ENCODE results near the gene ATXN1.
A peak's percentile ranks its signal among the peaks of the same experiment; 100 is the strongest.
"Not testable (repeated sequence)": the region's sequence is repeated elsewhere in the genome, so short reads cannot be mapped to it uniquely, and the experiment has no call there.

ATXN1 gene

GRCh38 chr6:16408766-16409165, 352.5 kb downstream of the ATXN1 start:
- peaks cover 17% of the 10 kb centered on the region for H3K4me1 ChIP-seq (ENCODE audit: control insufficient read depth, insufficient read depth, low read length)
- H3K36me3 ChIP-seq (ENCODE audit: control insufficient read depth, insufficient read depth, low read length): no peaks in the 10 kb centered on the region
- H3K27me3 ChIP-seq (ENCODE audit: control insufficient read depth, insufficient read depth, low read length): no peaks in the 10 kb centered on the region
- H3K4me3 ChIP-seq (ENCODE audit: low read length): no peak overlapping the region
- no peak overlapping the region for H3K27ac ChIP-seq (ENCODE audit: low read depth, low read length)
- no peak overlapping the region for H3K9ac ChIP-seq (ENCODE audit: low read length)

- Histone ChIP-seq H3K36me3 (ENCODE audit: control insufficient read depth, insufficient read depth, low read length) (no peaks in the 10 kb centered on the region), H3K9ac (ENCODE audit: low read length) (no peak overlapping the region), H3K4me1 (ENCODE audit: control insufficient read depth, insufficient read depth, low read length) (peaks cover 25% of the 10 kb centered on the region), H3K27me3 (ENCODE audit: control insufficient read depth, insufficient read depth, low read length) (no peaks in the 10 kb centered on the region), H3K27ac (ENCODE audit: low read depth, low read length) (no peak overlapping the region), H3K4me3 (ENCODE audit: low read length) (no peak overlapping the region)
Observed at GRCh38 chr6:16406966-16407365, 354.3 kb downstream of the ATXN1 start.

- not testable (repeated sequence) for H3K36me3 ChIP-seq (ENCODE audit: control insufficient read depth, insufficient read depth, low read length); H3K27ac ChIP-seq (ENCODE audit: low read depth, low read length); H3K27me3 ChIP-seq (ENCODE audit: control insufficient read depth, insufficient read depth, low read length); H3K4me3 ChIP-seq (ENCODE audit: low read length); H3K9ac ChIP-seq (ENCODE audit: low read length)
- peaks cover 27% of the 10 kb centered on the region for H3K4me1 ChIP-seq (ENCODE audit: control insufficient read depth, insufficient read depth, low read length)
Observed at GRCh38 chr6:16406538-16406937, 354.7 kb downstream of the ATXN1 start.

GRCh38 chr6:16405375-16405774, 355.9 kb downstream of the ATXN1 start:
- H3K36me3 ChIP-seq (ENCODE audit: control insufficient read depth, insufficient read depth, low read length): no peaks in the 10 kb centered on the region
- no peak overlapping the region for H3K9ac ChIP-seq (ENCODE audit: low read length)
- peaks cover 29% of the 10 kb centered on the region for H3K4me1 ChIP-seq (ENCODE audit: control insufficient read depth, insufficient read depth, low read length)
- no peak overlapping the region for H3K4me3 ChIP-seq (ENCODE audit: low read length)
- no peaks in the 10 kb centered on the region for H3K27me3 ChIP-seq (ENCODE audit: control insufficient read depth, insufficient read depth, low read length)
- no peak overlapping the region for H3K27ac ChIP-seq (ENCODE audit: low read depth, low read length)

GRCh38 chr6:16404456-16404855, 356.8 kb downstream of the ATXN1 start:
- Histone ChIP-seq H3K4me1 (ENCODE audit: control insufficient read depth, insufficient read depth, low read length) (peaks cover 37% of the 10 kb centered on the region), H3K4me3 (ENCODE audit: low read length) (no peak overlapping the region), H3K36me3 (ENCODE audit: control insufficient read depth, insufficient read depth, low read length) (no peaks in the 10 kb centered on the region), H3K27ac (ENCODE audit: low read depth, low read length) (peak overlapping the region; percentile 27), H3K27me3 (ENCODE audit: control insufficient read depth, insufficient read depth, low read length) (no peaks in the 10 kb centered on the region), H3K9ac (ENCODE audit: low read length) (no peak overlapping the region)

GRCh38 chr6:16403831-16404230, 357.4 kb downstream of the ATXN1 start:
- Histone ChIP-seq H3K27ac (ENCODE audit: low read depth, low read length) (peak overlapping the region; percentile 27), H3K4me1 (ENCODE audit: control insufficient read depth, insufficient read depth, low read length) (peaks cover 39% of the 10 kb centered on the region), H3K27me3 (ENCODE audit: control insufficient read depth, insufficient read depth, low read length) (no peaks in the 10 kb centered on the region), H3K4me3 (ENCODE audit: low read length) (no peak overlapping the region), H3K36me3 (ENCODE audit: control insufficient read depth, insufficient read depth, low read length) (no peaks in the 10 kb centered on the region), H3K9ac (ENCODE audit: low read length) (no peak overlapping the region)

GRCh38 chr6:16402581-16402900, 358.7 kb downstream of the ATXN1 start:
- Histone ChIP-seq H3K4me1 (ENCODE audit: control insufficient read depth, insufficient read depth, low read length) (peaks cover 39% of the 10 kb centered on the region), H3K27ac (ENCODE audit: low read depth, low read length) (peak overlapping the region; percentile 41), H3K4me3 (ENCODE audit: low read length) (no peak overlapping the region), H3K9ac (ENCODE audit: low read length) (no peak overlapping the region), H3K27me3 (ENCODE audit: control insufficient read depth, insufficient read depth, low read length) (no peaks in the 10 kb centered on the region), H3K36me3 (ENCODE audit: control insufficient read depth, insufficient read depth, low read length) (no peaks in the 10 kb centered on the region)

GRCh38 chr6:16400248-16400760, 361.0 kb downstream of the ATXN1 start:
- Histone ChIP-seq H3K9ac (ENCODE audit: low read length) (no peak overlapping the region), H3K36me3 (ENCODE audit: control insufficient read depth, insufficient read depth, low read length) (no peaks in the 10 kb centered on the region), H3K4me1 (ENCODE audit: control insufficient read depth, insufficient read depth, low read length) (peaks cover 34% of the 10 kb centered on the region), H3K4me3 (ENCODE audit: low read length) (no peak overlapping the region), H3K27me3 (ENCODE audit: control insufficient read depth, insufficient read depth, low read length) (no peaks in the 10 kb centered on the region), H3K27ac (ENCODE audit: low read depth, low read length) (peak overlapping the region; percentile 57)

GRCh38 chr6:16399695-16400094, 361.6 kb downstream of the ATXN1 start:
- H3K27me3 ChIP-seq (ENCODE audit: control insufficient read depth, insufficient read depth, low read length): no peaks in the 10 kb centered on the region
- peaks cover 28% of the 10 kb centered on the region for H3K4me1 ChIP-seq (ENCODE audit: control insufficient read depth, insufficient read depth, low read length)
- peak overlapping the region; percentile 57 for H3K27ac ChIP-seq (ENCODE audit: low read depth, low read length)
- H3K9ac ChIP-seq (ENCODE audit: low read length): no peak overlapping the region
- no peak overlapping the region for H3K4me3 ChIP-seq (ENCODE audit: low read length)
- no peaks in the 10 kb centered on the region for H3K36me3 ChIP-seq (ENCODE audit: control insufficient read depth, insufficient read depth, low read length)

- H3K27ac ChIP-seq (ENCODE audit: low read depth, low read length): peak overlapping the region; percentile 38
- H3K9ac ChIP-seq (ENCODE audit: low read length): no peak overlapping the region
- H3K4me3 ChIP-seq (ENCODE audit: low read length): no peak overlapping the region
- H3K4me1 ChIP-seq (ENCODE audit: control insufficient read depth, insufficient read depth, low read length): peaks cover 22% of the 10 kb centered on the region
- no peaks in the 10 kb centered on the region for H3K27me3 ChIP-seq (ENCODE audit: control insufficient read depth, insufficient read depth, low read length)
- H3K36me3 ChIP-seq (ENCODE audit: control insufficient read depth, insufficient read depth, low read length): no peaks in the 10 kb centered on the region
Observed at GRCh38 chr6:16399158-16399557, 362.1 kb downstream of the ATXN1 start.

GRCh38 chr6:16398587-16398986, 362.7 kb downstream of the ATXN1 start:
- no peak overlapping the region for H3K27ac ChIP-seq (ENCODE audit: low read depth, low read length)
- H3K9ac ChIP-seq (ENCODE audit: low read length): no peak overlapping the region
- H3K4me1 ChIP-seq (ENCODE audit: control insufficient read depth, insufficient read depth, low read length): peaks cover 22% of the 10 kb centered on the region
- no peaks in the 10 kb centered on the region for H3K27me3 ChIP-seq (ENCODE audit: control insufficient read depth, insufficient read depth, low read length)
- no peak overlapping the region for H3K4me3 ChIP-seq (ENCODE audit: low read length)
- no peaks in the 10 kb centered on the region for H3K36me3 ChIP-seq (ENCODE audit: control insufficient read depth, insufficient read depth, low read length)

DNA sequence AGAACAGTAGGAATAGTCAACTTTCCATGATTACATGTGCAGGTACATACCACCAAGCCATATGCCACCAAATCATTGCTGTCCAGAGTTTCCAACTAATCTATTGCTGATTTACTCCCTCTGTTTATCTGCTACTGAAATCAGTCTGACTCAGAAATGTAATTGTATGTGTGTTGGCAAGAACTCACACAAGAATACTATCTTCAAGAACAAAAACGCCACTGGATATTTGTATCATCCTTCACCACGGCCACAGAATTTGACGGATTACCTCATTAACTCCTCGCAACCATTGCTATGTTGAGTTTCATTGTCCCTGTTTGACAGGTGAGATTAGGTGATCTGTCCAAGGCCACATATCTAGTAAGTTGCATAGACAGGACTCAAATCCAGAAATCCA, 363.6 kb downstream of the ATXN1 start:
- Histone ChIP-seq H3K27me3 (ENCODE audit: control insufficient read depth, insufficient read depth, low read length) (no peaks in the 10 kb centered on the region), H3K4me3 (ENCODE audit: low read length) (no peak overlapping the region), H3K4me1 (ENCODE audit: control insufficient read depth, insufficient read depth, low read length) (peaks cover 18% of the 10 kb centered on the region), H3K36me3 (ENCODE audit: control insufficient read depth, insufficient read depth, low read length) (no peaks in the 10 kb centered on the region), H3K9ac (ENCODE audit: low read length) (no peak overlapping the region), H3K27ac (ENCODE audit: low read depth, low read length) (no peak overlapping the region)

DNA sequence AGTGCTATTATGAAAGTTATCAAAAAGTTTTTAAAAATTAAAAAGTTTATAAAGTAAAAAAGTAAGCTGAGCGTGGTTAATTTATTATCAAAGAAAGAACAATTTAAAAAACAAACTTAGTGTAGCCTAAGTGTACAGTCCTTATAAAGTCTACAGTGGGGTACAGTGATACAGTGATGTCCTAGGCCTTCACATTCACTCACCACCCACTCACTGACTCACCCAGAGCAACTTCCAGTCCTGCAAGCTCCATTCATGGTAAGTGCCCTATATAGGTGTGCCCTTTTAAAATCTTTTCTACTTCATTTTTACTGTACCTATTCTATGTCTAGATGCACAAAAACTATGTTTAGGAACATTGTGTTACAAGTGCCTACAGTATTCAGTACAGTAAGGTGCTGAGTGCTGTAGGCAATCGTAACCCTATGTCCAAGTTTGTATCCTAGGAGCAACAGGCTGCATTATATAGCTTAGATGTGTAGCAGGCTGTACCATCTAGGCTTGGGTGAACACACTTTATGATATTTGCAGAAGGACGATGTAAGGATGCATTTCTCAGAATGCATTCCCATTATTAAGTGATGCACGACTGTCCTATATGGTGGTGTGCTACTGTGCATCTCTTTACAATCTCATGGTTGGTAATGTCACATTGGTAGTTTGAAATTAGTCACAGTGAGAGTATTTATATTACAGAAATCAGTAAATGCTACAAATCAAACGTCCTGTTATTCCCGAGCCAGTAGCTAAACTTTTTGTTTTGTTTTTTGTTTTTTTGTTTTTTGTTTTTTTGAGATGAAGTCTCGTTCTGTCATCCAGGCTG, 364.6 kb downstream of the ATXN1 start:
- Histone ChIP-seq H3K9ac (ENCODE audit: low read length) (no peak overlapping the region), H3K27me3 (ENCODE audit: control insufficient read depth, insufficient read depth, low read length) (no peaks in the 10 kb centered on the region), H3K36me3 (ENCODE audit: control insufficient read depth, insufficient read depth, low read length) (no peaks in the 10 kb centered on the region), H3K27ac (ENCODE audit: low read depth, low read length) (no peak overlapping the region), H3K4me1 (ENCODE audit: control insufficient read depth, insufficient read depth, low read length) (peaks cover 14% of the 10 kb centered on the region), H3K4me3 (ENCODE audit: low read length) (no peak overlapping the region)
